NCI-H82 (cell line): ENCODE data around the gene SLC8A1.

Source experiments
- DNase-seq: peaks from one replicate; lab custom pipeline; 2025; lab: John Stamatoyannopoulos, UW

SLC8A1 gene

GRCh38 chr2:40048506-40048905 lies 403.4 kb downstream of the SLC8A1 start:
- DNase-seq: no peak

- no peak for DNase-seq
Observed at GRCh38 chr2:40047406-40047805, 404.5 kb downstream of the SLC8A1 start.
